Panc1 (cell line): ENCODE measurements around the gene GPR160.

Experiments used
- POLR2AphosphoS5 ChIP-seq: IDR thresholded peaks from 2 replicates; pipeline ENCODE4 v1.6.1; 2012; ENCODE audit warnings: mild to moderate bottlenecking, low read depth, low read length, moderate library complexity
- TF ChIP-seq, protein P1 (sequence below): fragments of 450-650 bp; IDR thresholded peaks from 2 replicates; pipeline ENCODE4 v1.5.1; 2017; ENCODE audit warnings: mild to moderate bottlenecking

DNA sequence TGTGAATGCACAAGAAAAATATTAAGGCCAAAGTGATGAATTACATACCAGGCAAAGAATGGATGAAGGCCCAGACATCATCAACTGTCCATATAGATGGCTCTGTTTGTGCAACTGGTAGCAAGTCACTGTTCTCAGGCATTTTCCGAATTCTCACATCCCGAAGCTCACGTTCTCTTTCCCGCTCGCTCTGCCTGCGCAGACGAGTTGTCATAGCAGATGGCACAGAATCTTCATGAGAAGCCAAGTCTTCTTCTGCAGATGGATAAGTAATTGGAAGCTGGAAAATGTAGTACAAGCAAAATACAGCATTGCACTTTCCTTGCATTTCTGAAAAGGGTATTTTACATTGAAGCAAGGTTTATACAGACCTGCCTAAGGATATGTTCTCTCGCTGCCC lies 64.6 kb downstream of the GPR160 start:
- TF ChIP-seq POLR2AphosphoS5 = no peak
- TF ChIP-seq, protein P1, sequence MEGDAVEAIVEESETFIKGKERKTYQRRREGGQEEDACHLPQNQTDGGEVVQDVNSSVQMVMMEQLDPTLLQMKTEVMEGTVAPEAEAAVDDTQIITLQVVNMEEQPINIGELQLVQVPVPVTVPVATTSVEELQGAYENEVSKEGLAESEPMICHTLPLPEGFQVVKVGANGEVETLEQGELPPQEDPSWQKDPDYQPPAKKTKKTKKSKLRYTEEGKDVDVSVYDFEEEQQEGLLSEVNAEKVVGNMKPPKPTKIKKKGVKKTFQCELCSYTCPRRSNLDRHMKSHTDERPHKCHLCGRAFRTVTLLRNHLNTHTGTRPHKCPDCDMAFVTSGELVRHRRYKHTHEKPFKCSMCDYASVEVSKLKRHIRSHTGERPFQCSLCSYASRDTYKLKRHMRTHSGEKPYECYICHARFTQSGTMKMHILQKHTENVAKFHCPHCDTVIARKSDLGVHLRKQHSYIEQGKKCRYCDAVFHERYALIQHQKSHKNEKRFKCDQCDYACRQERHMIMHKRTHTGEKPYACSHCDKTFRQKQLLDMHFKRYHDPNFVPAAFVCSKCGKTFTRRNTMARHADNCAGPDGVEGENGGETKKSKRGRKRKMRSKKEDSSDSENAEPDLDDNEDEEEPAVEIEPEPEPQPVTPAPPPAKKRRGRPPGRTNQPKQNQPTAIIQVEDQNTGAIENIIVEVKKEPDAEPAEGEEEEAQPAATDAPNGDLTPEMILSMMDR = no peak
